HEK293 (cell line): Measurements from ENCODE around the gene CATSPERE.

Source experiments
- CTCF ChIA-PET: fragments of 350-600 bp; formaldehyde crosslinking; extraction: SDS; loops from one replicate; lab custom pipeline; 2021; ENCODE audit warnings: antibody characterized with exemption; lab: Yijun Ruan, JAX
- POLR2A ChIA-PET: fragments of 300-600 bp; formaldehyde crosslinking; extraction: SDS; loops from one replicate; lab custom pipeline; 2020; ENCODE audit warnings: antibody characterized with exemption, inconsistent platforms; lab: Yijun Ruan, JAX
- H3K27ac ChIP-seq: fragments of 200-500 bp; sonication (Bioruptor generic); 2 replicates; pipeline ENCODE4 v1.5.1; 2014; ENCODE audit warnings: low read depth, low read length, control low read depth, inconsistent platforms; ENCODE audit errors: extremely low read depth
- H3K36me3 ChIP-seq, 2 experiments: fragments of 200-500 bp in 1 of 2; sonication (Bioruptor generic) in 1 of 2; 1 replicate in 1 of 2; 2 replicates in 1 of 2; pipeline ENCODE4 v1.5.1; 2014 to 2017; ENCODE audit warnings: inconsistent platforms in 2 of 2, low read length in 2 of 2; ENCODE audit not compliant: control insufficient read depth in 2 of 2, insufficient read depth in 1 of 2
- H3K4me1 ChIP-seq: fragments of 200-500 bp; sonication (Bioruptor generic); 2 replicates; pipeline ENCODE4 v1.5.1; 2014; ENCODE audit warnings: mild to moderate bottlenecking, low read length, inconsistent platforms; ENCODE audit not compliant: control insufficient read depth, insufficient read depth
- H3K4me3 ChIP-seq: 2 replicates; pipeline ENCODE4 v1.5.1; 2011; ENCODE audit warnings: low read depth, mild to moderate bottlenecking, control low read depth, low read length, moderate library complexity
- H3K9me3 ChIP-seq: fragments of 200-500 bp; sonication (Bioruptor generic); 2 replicates; pipeline ENCODE4 v1.5.1; 2014; ENCODE audit warnings: low read depth, low read length, inconsistent platforms; ENCODE audit not compliant: control insufficient read depth, insufficient read depth
- BCL11A ChIP-seq: fragments of 450-650 bp; formaldehyde crosslinking; IDR thresholded peaks from 2 replicates; pipeline ENCODE4 v1.5.1; 2016; ENCODE audit warnings: low read depth, missing biosample characterization, missing genetic modification characterization
- EGR2 ChIP-seq: fragments of 450-650 bp; formaldehyde crosslinking; IDR thresholded peaks from 2 replicates; pipeline ENCODE4 v1.5.1; 2016; ENCODE audit warnings: low read depth, missing biosample characterization, missing genetic modification characterization
- FEZF1 ChIP-seq: fragments of 450-650 bp; formaldehyde crosslinking; IDR thresholded peaks from 2 replicates; pipeline ENCODE4 v1.5.1; 2016; ENCODE audit warnings: missing biosample characterization, missing genetic modification characterization
- GFI1B ChIP-seq: fragments of 450-650 bp; formaldehyde crosslinking; IDR thresholded peaks from 2 replicates; pipeline ENCODE4 v1.5.1; 2016; ENCODE audit warnings: missing biosample characterization, missing genetic modification characterization
- KLF8 ChIP-seq: fragments of 450-650 bp; formaldehyde crosslinking; IDR thresholded peaks from 2 replicates; pipeline ENCODE4 v1.5.1; 2016; ENCODE audit warnings: missing biosample characterization, missing genetic modification characterization
- MZF1 ChIP-seq: fragments of 450-650 bp; formaldehyde crosslinking; IDR thresholded peaks from 2 replicates; pipeline ENCODE4 v1.5.1; 2017; ENCODE audit warnings: missing biosample characterization, missing genetic modification characterization, borderline replicate concordance
- OSR2 ChIP-seq: fragments of 450-650 bp; formaldehyde crosslinking; IDR thresholded peaks from 2 replicates; pipeline ENCODE4 v1.5.1; 2016; ENCODE audit warnings: missing biosample characterization, missing genetic modification characterization
- PRDM1 ChIP-seq: fragments of 450-650 bp; formaldehyde crosslinking; IDR thresholded peaks from 2 replicates; pipeline ENCODE4; 2016; ENCODE audit warnings: missing biosample characterization, missing genetic modification characterization
- SALL2 ChIP-seq: fragments of 450-650 bp; formaldehyde crosslinking; IDR thresholded peaks from 2 replicates; pipeline ENCODE4 v1.5.0; 2017; ENCODE audit warnings: missing biosample characterization, mild to moderate bottlenecking, missing genetic modification characterization, borderline replicate concordance
- SCRT1 ChIP-seq: fragments of 450-650 bp; formaldehyde crosslinking; IDR thresholded peaks from 2 replicates; pipeline ENCODE4 v1.5.1; 2016; ENCODE audit warnings: missing biosample characterization, missing genetic modification characterization, borderline replicate concordance
- TRIM28 ChIP-seq: IDR thresholded peaks from 2 replicates; pipeline ENCODE4 v1.6.1; 2011; ENCODE audit warnings: low read length, control low read depth, borderline replicate concordance
- WT1 ChIP-seq: fragments of 450-650 bp; formaldehyde crosslinking; IDR thresholded peaks from 2 replicates; pipeline ENCODE4 v1.5.1; 2016; ENCODE audit warnings: missing biosample characterization, missing genetic modification characterization
- YY2 ChIP-seq: fragments of 450-650 bp; formaldehyde crosslinking; IDR thresholded peaks from 2 replicates; pipeline ENCODE4 v1.5.1; 2016; ENCODE audit warnings: missing biosample characterization, missing genetic modification characterization
- ZBTB17 ChIP-seq: fragments of 450-650 bp; formaldehyde crosslinking; IDR thresholded peaks from 2 replicates; pipeline ENCODE4 v1.5.1; 2016; ENCODE audit warnings: missing biosample characterization, missing genetic modification characterization
- ZBTB48 ChIP-seq: fragments of 450-650 bp; formaldehyde crosslinking; IDR thresholded peaks from 2 replicates; pipeline ENCODE4 v1.5.1; 2016; ENCODE audit warnings: missing biosample characterization, missing genetic modification characterization
- ZFHX2 ChIP-seq: fragments of 450-650 bp; formaldehyde crosslinking; conservative IDR thresholded peaks from 2 replicates; pipeline ENCODE4 v1.5.1; 2016; ENCODE audit warnings: missing biosample characterization, missing genetic modification characterization
- ZFP69B ChIP-seq: fragments of 450-650 bp; formaldehyde crosslinking; IDR thresholded peaks from 2 replicates; pipeline ENCODE4 v1.5.1; 2016; ENCODE audit warnings: missing biosample characterization, missing genetic modification characterization
- ZNF335 ChIP-seq: fragments of 450-650 bp; formaldehyde crosslinking; conservative IDR thresholded peaks from 2 replicates; pipeline ENCODE4 v1.5.1; 2016; ENCODE audit warnings: missing biosample characterization, missing genetic modification characterization
- ZNF585B ChIP-seq: fragments of 450-650 bp; formaldehyde crosslinking; IDR thresholded peaks from 2 replicates; pipeline ENCODE4 v1.5.1; 2016; ENCODE audit warnings: missing biosample characterization, missing genetic modification characterization
- ZNF658 ChIP-seq: fragments of 450-650 bp; formaldehyde crosslinking; IDR thresholded peaks from 2 replicates; pipeline ENCODE4; 2016; ENCODE audit warnings: missing biosample characterization, missing genetic modification characterization
- TF ChIP-seq, protein P1 (sequence below): fragments of 450-650 bp; formaldehyde crosslinking; IDR thresholded peaks from 2 replicates; pipeline ENCODE4 v1.5.1; 2016; ENCODE audit warnings: missing biosample characterization, missing genetic modification characterization
- TF ChIP-seq, protein P2 (sequence below): fragments of 450-650 bp; formaldehyde crosslinking; IDR thresholded peaks from 2 replicates; pipeline ENCODE4 v1.5.1; 2016; ENCODE audit warnings: missing biosample characterization, missing genetic modification characterization
- TF ChIP-seq, protein P3 (sequence below): fragments of 450-650 bp; formaldehyde crosslinking; IDR thresholded peaks from 2 replicates; pipeline ENCODE4 v1.5.1; 2016; ENCODE audit warnings: missing biosample characterization, missing genetic modification characterization, borderline replicate concordance
- TF ChIP-seq, protein P4 (sequence below): fragments of 450-650 bp; formaldehyde crosslinking; IDR thresholded peaks from 2 replicates; pipeline ENCODE4 v1.5.1; 2016; ENCODE audit warnings: missing biosample characterization, missing genetic modification characterization
- TF ChIP-seq, protein P5 (sequence below): fragments of 450-650 bp; formaldehyde crosslinking; IDR thresholded peaks from 2 replicates; pipeline ENCODE4 v1.5.1; 2017; ENCODE audit warnings: missing biosample characterization, missing genetic modification characterization
- TF ChIP-seq, protein P6 (sequence below): fragments of 450-650 bp; formaldehyde crosslinking; IDR thresholded peaks from 2 replicates; pipeline ENCODE4 v1.5.1; 2016; ENCODE audit warnings: missing biosample characterization, missing genetic modification characterization, low read depth

The CATSPERE gene

DNA sequence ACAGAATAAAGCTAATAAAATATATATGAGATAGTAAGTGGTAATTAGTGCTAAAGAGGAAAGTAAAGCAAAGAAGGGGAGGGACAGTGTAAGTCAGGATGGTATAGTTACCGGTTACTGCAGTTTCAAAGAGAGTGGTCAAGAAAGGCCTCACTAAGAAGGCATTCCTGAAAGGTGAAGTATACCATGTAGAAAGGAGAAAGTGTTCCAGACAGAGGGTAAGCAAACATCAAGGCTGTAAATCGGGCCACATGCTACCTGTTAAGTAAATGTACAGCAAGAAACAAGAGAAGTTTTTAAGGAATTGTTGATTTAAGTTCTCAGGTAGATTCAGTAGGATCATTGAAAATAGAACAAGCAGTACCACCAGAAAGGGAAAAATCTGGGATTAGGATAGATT lies 201.5 kb downstream of the CATSPERE start (continued):
- TF ChIP-seq, protein P1, sequence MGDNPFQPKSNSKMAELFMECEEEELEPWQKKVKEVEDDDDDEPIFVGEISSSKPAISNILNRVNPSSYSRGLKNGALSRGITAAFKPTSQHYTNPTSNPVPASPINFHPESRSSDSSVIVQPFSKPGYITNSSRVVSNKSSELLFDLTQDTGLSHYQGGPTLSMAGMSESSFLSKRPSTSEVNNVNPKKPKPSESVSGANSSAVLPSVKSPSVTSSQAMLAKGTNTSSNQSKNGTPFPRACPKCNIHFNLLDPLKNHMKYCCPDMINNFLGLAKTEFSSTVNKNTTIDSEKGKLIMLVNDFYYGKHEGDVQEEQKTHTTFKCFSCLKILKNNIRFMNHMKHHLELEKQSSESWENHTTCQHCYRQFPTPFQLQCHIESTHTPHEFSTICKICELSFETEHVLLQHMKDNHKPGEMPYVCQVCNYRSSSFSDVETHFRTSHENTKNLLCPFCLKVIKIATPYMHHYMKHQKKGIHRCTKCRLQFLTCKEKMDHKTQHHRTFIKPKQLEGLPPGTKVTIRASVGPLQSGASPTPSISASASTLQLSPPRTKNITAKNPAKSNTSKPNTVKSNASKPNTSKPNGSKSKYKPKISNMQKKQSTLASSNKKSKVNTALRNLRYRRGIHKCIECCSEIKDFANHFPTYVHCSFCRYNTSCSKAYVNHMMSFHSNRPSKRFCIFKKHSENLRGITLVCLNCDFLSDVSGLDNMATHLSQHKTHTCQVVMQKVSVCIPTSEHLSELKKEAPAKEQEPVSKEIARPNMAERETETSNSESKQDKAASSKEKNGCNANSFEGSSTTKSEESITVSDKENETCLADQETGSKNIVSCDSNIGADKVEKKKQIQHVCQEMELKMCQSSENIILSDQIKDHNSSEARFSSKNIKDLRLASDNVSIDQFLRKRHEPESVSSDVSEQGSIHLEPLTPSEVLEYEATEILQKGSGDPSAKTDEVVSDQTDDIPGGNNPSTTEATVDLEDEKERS = no peak
- TF ChIP-seq PRDM1 (peak; percentile 88), YY2 (tag by site-specific recombination) (no peak)
- TF ChIP-seq, all 188 proteins: peak for 4

DNA sequence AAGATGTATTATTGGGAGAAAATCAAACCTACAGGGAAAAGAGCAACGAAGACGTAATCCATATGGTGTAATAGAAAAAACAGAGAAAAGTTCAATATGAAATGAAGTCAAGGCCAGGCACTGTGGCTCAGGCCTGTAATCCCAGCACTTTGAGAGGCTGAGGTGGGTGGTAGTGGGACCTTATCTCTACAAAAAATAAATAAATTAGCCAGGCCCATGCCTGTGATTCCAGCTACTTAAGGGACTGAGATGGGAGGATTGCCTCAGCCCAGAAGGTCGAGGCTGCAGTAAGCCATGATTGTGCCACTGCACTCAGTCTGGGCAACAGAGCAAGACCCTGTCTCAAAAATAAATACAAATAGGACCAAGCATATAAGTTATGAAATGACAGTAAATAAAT lies 203.3 kb downstream of the CATSPERE start:
- POLR2A ChIA-PET = interaction anchor here (0.6 to 1.7 kb wide), 2 partner anchors 11 to 34 kb away, joined by 3 to 4 read pairs; no protein-coding TSS in a partner anchor
- no peak overlapping the region for H3K27ac ChIP-seq
- peaks cover 4 to 9% of the 10 kb centered on the region in 2 experiments; a peak in 2 of 3 replicates for H3K36me3 ChIP-seq
- peaks cover 27% of the 10 kb centered on the region for H3K4me1 ChIP-seq
- H3K9me3 ChIP-seq = no peaks in the 10 kb centered on the region
- CTCF ChIA-PET = interaction anchor here (1.1 to 1.6 kb wide), 2 partner anchors 10 to 11 kb away, joined by 3 to 4 read pairs; no protein-coding TSS in a partner anchor
- no peak overlapping the region for H3K4me3 ChIP-seq
- TF ChIP-seq ZBTB48 (tag by site-specific recombination) = peak; percentile 55; the same call in 1 of the 2 replicates
- TF ChIP-seq ZFHX2 (tag by site-specific recombination) = peak; percentile 90
- peak; percentile 85 for TF ChIP-seq FEZF1 (tag by site-specific recombination)
- no peak for TF ChIP-seq ZNF585B (tag by site-specific recombination)
- TF ChIP-seq, protein P2, sequence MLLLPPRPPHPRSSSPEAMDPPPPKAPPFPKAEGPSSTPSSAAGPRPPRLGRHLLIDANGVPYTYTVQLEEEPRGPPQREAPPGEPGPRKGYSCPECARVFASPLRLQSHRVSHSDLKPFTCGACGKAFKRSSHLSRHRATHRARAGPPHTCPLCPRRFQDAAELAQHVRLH = peak; percentile 34; the same call in 1 of the 2 replicates
- TF ChIP-seq, protein P3, sequence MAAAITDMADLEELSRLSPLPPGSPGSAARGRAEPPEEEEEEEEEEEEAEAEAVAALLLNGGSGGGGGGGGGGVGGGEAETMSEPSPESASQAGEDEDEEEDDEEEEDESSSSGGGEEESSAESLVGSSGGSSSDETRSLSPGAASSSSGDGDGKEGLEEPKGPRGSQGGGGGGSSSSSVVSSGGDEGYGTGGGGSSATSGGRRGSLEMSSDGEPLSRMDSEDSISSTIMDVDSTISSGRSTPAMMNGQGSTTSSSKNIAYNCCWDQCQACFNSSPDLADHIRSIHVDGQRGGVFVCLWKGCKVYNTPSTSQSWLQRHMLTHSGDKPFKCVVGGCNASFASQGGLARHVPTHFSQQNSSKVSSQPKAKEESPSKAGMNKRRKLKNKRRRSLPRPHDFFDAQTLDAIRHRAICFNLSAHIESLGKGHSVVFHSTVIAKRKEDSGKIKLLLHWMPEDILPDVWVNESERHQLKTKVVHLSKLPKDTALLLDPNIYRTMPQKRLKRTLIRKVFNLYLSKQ (tag by site-specific recombination) = no peak
- peak; percentile 57; the same call in 1 of the 2 replicates for TF ChIP-seq TRIM28
- TF ChIP-seq KLF8 (tag by site-specific recombination) = no peak
- TF ChIP-seq BCL11A (tag by site-specific recombination) = no peak
- peak; percentile 77; the same call in 1 of the 2 replicates for TF ChIP-seq GFI1B (tag by site-specific recombination)
- peak; percentile 68 for TF ChIP-seq WT1 (tag by site-specific recombination)
- no peak for TF ChIP-seq SCRT1 (tag by site-specific recombination)
- 0 out of 2 replicates have a peak, but pooled peaks have one; percentile 21 for TF ChIP-seq ZNF335 (tag by site-specific recombination)
- TF ChIP-seq MZF1 (tag by site-specific recombination) = peak; percentile 49; the same call in 1 of the 2 replicates
- TF ChIP-seq ZFP69B (tag by site-specific recombination) = peak; percentile 57
- peak; percentile 96 for TF ChIP-seq OSR2 (tag by site-specific recombination)
- TF ChIP-seq SALL2 (tag by site-specific recombination) = no peak
- peak; percentile 51 for TF ChIP-seq ZBTB17 (tag by site-specific recombination)
- TF ChIP-seq, protein P4, sequence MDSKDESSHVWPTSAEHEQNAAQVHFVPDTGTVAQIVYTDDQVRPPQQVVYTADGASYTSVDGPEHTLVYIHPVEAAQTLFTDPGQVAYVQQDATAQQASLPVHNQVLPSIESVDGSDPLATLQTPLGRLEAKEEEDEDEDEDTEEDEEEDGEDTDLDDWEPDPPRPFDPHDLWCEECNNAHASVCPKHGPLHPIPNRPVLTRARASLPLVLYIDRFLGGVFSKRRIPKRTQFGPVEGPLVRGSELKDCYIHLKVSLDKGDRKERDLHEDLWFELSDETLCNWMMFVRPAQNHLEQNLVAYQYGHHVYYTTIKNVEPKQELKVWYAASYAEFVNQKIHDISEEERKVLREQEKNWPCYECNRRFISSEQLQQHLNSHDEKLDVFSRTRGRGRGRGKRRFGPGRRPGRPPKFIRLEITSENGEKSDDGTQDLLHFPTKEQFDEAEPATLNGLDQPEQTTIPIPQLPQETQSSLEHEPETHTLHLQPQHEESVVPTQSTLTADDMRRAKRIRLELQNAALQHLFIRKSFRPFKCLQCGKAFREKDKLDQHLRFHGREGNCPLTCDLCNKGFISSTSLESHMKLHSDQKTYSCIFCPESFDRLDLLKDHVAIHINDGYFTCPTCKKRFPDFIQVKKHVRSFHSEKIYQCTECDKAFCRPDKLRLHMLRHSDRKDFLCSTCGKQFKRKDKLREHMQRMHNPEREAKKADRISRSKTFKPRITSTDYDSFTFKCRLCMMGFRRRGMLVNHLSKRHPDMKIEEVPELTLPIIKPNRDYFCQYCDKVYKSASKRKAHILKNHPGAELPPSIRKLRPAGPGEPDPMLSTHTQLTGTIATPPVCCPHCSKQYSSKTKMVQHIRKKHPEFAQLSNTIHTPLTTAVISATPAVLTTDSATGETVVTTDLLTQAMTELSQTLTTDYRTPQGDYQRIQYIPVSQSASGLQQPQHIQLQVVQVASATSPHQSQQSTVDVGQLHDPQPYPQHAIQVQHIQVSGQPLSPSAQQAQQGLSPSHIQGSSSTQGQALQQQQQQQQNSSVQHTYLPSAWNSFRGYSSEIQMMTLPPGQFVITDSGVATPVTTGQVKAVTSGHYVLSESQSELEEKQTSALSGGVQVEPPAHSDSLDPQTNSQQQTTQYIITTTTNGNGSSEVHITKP (tag by site-specific recombination) = peak; percentile 23; the same call in 1 of the 2 replicates
- TF ChIP-seq, protein P5, sequence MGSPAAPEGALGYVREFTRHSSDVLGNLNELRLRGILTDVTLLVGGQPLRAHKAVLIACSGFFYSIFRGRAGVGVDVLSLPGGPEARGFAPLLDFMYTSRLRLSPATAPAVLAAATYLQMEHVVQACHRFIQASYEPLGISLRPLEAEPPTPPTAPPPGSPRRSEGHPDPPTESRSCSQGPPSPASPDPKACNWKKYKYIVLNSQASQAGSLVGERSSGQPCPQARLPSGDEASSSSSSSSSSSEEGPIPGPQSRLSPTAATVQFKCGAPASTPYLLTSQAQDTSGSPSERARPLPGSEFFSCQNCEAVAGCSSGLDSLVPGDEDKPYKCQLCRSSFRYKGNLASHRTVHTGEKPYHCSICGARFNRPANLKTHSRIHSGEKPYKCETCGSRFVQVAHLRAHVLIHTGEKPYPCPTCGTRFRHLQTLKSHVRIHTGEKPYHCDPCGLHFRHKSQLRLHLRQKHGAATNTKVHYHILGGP (tag by site-specific recombination) = no peak
- TF ChIP-seq, protein P6, sequence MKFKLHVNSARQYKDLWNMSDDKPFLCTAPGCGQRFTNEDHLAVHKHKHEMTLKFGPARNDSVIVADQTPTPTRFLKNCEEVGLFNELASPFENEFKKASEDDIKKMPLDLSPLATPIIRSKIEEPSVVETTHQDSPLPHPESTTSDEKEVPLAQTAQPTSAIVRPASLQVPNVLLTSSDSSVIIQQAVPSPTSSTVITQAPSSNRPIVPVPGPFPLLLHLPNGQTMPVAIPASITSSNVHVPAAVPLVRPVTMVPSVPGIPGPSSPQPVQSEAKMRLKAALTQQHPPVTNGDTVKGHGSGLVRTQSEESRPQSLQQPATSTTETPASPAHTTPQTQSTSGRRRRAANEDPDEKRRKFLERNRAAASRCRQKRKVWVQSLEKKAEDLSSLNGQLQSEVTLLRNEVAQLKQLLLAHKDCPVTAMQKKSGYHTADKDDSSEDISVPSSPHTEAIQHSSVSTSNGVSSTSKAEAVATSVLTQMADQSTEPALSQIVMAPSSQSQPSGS (tag by site-specific recombination) = peak; percentile 6; the same call in 1 of the 2 replicates
- no peak for TF ChIP-seq ZNF658 (tag by site-specific recombination)
- TF ChIP-seq EGR2 (tag by site-specific recombination) = peak; percentile 93
